ENCODE data around the gene WWOX. TPM values are rescaled to one million over a fixed set of nuclear protein-coding genes. Genes with fewer than 3 reads are reported as not detected.

The WWOX gene
- total and polyA plus RNA-seq, 2 of the 8 experiments (the other 6 are each of a cell fraction or from before 2014, with no cell fraction given), result 5.4 to 16.7 TPM

DNA sequence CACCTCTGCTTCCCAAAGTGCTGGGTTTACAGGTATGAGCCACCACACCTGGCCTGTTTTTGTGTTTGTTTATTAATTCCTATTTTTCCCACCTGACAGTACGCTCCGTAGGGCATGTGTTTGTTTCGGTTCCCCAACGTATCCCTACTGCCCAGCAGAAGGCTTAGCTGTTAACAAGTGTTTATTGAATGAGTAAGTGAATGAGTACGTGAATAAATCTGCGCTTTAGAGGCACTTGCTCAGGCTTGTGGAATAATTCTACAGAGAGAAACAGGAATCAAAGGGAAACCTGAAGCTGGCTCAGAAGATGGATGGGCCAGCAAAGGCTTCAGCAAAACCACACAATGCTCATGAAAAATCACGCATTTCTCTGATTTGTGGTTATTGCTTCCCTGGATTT is 853.2 kb downstream of the WWOX start (continued):
- TF ChIP-seq, protein P1, sequence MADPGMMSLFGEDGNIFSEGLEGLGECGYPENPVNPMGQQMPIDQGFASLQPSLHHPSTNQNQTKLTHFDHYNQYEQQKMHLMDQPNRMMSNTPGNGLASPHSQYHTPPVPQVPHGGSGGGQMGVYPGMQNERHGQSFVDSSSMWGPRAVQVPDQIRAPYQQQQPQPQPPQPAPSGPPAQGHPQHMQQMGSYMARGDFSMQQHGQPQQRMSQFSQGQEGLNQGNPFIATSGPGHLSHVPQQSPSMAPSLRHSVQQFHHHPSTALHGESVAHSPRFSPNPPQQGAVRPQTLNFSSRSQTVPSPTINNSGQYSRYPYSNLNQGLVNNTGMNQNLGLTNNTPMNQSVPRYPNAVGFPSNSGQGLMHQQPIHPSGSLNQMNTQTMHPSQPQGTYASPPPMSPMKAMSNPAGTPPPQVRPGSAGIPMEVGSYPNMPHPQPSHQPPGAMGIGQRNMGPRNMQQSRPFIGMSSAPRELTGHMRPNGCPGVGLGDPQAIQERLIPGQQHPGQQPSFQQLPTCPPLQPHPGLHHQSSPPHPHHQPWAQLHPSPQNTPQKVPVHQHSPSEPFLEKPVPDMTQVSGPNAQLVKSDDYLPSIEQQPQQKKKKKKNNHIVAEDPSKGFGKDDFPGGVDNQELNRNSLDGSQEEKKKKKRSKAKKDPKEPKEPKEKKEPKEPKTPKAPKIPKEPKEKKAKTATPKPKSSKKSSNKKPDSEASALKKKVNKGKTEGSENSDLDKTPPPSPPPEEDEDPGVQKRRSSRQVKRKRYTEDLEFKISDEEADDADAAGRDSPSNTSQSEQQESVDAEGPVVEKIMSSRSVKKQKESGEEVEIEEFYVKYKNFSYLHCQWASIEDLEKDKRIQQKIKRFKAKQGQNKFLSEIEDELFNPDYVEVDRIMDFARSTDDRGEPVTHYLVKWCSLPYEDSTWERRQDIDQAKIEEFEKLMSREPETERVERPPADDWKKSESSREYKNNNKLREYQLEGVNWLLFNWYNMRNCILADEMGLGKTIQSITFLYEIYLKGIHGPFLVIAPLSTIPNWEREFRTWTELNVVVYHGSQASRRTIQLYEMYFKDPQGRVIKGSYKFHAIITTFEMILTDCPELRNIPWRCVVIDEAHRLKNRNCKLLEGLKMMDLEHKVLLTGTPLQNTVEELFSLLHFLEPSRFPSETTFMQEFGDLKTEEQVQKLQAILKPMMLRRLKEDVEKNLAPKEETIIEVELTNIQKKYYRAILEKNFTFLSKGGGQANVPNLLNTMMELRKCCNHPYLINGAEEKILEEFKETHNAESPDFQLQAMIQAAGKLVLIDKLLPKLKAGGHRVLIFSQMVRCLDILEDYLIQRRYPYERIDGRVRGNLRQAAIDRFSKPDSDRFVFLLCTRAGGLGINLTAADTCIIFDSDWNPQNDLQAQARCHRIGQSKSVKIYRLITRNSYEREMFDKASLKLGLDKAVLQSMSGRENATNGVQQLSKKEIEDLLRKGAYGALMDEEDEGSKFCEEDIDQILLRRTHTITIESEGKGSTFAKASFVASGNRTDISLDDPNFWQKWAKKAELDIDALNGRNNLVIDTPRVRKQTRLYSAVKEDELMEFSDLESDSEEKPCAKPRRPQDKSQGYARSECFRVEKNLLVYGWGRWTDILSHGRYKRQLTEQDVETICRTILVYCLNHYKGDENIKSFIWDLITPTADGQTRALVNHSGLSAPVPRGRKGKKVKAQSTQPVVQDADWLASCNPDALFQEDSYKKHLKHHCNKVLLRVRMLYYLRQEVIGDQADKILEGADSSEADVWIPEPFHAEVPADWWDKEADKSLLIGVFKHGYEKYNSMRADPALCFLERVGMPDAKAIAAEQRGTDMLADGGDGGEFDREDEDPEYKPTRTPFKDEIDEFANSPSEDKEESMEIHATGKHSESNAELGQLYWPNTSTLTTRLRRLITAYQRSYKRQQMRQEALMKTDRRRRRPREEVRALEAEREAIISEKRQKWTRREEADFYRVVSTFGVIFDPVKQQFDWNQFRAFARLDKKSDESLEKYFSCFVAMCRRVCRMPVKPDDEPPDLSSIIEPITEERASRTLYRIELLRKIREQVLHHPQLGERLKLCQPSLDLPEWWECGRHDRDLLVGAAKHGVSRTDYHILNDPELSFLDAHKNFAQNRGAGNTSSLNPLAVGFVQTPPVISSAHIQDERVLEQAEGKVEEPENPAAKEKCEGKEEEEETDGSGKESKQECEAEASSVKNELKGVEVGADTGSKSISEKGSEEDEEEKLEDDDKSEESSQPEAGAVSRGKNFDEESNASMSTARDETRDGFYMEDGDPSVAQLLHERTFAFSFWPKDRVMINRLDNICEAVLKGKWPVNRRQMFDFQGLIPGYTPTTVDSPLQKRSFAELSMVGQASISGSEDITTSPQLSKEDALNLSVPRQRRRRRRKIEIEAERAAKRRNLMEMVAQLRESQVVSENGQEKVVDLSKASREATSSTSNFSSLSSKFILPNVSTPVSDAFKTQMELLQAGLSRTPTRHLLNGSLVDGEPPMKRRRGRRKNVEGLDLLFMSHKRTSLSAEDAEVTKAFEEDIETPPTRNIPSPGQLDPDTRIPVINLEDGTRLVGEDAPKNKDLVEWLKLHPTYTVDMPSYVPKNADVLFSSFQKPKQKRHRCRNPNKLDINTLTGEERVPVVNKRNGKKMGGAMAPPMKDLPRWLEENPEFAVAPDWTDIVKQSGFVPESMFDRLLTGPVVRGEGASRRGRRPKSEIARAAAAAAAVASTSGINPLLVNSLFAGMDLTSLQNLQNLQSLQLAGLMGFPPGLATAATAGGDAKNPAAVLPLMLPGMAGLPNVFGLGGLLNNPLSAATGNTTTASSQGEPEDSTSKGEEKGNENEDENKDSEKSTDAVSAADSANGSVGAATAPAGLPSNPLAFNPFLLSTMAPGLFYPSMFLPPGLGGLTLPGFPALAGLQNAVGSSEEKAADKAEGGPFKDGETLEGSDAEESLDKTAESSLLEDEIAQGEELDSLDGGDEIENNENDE (IDR thresholded peaks at IDR 0.05; ENCODE audit: insufficient replicate concordance, low read length), result no peak
- no peak for TF ChIP-seq KDM5A (IDR thresholded peaks at IDR 0.05; ENCODE audit: low read length)
- TF ChIP-seq SP2 (IDR thresholded peaks at IDR 0.05; ENCODE audit: low read length), result no peak

All from H1 (cell line).